ENCODE data around the gene SDCBP2.
A peak's percentile ranks its signal among the peaks of the same experiment; 100 is the strongest.

SDCBP2 gene

DNA sequence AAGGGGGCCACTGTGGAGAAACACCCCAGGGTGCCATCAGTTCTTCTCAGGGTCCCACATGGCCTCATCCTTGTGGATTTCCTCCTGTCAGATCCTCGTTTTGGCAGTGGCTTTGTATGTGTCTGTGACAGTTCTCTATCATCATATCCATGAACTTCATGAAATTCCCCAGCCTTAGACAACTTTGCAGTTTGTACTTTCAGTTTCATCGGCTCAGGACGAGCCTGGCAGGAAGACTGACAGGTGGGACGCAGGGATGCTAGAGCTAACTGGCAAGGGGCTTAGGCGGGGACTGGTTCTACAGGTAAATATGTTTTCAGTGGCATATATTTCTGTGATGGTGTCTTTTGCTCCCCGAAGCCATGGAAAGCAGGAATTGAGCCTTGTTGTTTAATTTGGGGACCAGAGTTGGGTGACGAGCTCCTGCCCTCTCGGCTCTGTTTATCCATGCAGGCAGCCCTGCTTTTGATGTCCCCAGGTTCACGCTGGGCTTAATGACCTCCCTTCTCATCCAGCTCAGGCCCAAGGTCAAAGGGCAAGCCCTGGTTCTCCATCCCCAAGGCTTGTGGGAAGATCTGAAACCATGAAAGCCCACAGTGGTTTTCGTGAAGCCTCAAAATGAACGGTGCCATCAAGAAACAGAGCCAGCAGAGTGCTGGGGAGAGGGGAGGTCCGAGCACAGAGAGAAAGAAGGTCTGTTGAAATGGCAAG is 11.2 kb downstream of the SDCBP2 start:
- TF ChIP-seq, protein P1, sequence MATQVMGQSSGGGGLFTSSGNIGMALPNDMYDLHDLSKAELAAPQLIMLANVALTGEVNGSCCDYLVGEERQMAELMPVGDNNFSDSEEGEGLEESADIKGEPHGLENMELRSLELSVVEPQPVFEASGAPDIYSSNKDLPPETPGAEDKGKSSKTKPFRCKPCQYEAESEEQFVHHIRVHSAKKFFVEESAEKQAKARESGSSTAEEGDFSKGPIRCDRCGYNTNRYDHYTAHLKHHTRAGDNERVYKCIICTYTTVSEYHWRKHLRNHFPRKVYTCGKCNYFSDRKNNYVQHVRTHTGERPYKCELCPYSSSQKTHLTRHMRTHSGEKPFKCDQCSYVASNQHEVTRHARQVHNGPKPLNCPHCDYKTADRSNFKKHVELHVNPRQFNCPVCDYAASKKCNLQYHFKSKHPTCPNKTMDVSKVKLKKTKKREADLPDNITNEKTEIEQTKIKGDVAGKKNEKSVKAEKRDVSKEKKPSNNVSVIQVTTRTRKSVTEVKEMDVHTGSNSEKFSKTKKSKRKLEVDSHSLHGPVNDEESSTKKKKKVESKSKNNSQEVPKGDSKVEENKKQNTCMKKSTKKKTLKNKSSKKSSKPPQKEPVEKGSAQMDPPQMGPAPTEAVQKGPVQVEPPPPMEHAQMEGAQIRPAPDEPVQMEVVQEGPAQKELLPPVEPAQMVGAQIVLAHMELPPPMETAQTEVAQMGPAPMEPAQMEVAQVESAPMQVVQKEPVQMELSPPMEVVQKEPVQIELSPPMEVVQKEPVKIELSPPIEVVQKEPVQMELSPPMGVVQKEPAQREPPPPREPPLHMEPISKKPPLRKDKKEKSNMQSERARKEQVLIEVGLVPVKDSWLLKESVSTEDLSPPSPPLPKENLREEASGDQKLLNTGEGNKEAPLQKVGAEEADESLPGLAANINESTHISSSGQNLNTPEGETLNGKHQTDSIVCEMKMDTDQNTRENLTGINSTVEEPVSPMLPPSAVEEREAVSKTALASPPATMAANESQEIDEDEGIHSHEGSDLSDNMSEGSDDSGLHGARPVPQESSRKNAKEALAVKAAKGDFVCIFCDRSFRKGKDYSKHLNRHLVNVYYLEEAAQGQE (IDR thresholded peaks at IDR 0.05; ENCODE audit: insufficient read depth in 1 of 2, low read depth in 2 of 2, low read length in 2 of 2) = no peak
- no peak for TF ChIP-seq SIN3A (IDR thresholded peaks at IDR 0.05; ENCODE audit: borderline replicate concordance, insufficient read depth, low read length)
- TF ChIP-seq POLR2AphosphoS5 (IDR thresholded peaks at IDR 0.05; ENCODE audit: low read depth, low read length) = no peak
- no peak for TF ChIP-seq FOXP2 (optimal IDR thresholded peaks at IDR 0.05; ENCODE audit: borderline replicate concordance, extremely low read depth, extremely low read length, insufficient read depth)
- no peak for TF ChIP-seq TAF1 (IDR thresholded peaks at IDR 0.05; ENCODE audit: borderline replicate concordance, insufficient read depth, low read length)

DNA sequence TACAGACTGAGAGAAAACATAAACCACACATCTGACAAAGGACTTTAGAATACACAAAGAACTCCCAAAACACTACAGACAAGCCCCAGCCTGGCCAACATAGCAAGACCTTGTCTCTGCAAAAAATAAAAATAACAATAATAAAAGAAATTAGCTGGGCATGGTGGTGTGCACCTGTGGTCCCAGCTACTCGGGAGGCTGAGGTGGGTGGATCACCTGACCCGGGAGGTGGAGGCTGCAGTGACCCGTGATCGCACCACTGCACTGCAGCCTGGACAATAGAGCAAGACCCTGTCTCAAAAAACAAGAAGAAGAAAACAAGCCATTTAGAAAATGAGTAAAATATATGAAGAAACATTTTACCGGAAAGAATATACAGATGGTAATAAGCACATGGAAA is 13.1 kb downstream of the SDCBP2 start:
- no peak for TF ChIP-seq FOXP2 (optimal IDR thresholded peaks at IDR 0.05; ENCODE audit: borderline replicate concordance, extremely low read depth, extremely low read length, insufficient read depth)
- TF ChIP-seq SIN3A (IDR thresholded peaks at IDR 0.05; ENCODE audit: borderline replicate concordance, insufficient read depth, low read length) = no peak
- no peak for TF ChIP-seq POLR2AphosphoS5 (IDR thresholded peaks at IDR 0.05; ENCODE audit: low read depth, low read length)
- TF ChIP-seq, protein P1 (IDR thresholded peaks at IDR 0.05; ENCODE audit: insufficient read depth in 1 of 2, low read depth in 2 of 2, low read length in 2 of 2) = no peak
- no peak for TF ChIP-seq TAF1 (IDR thresholded peaks at IDR 0.05; ENCODE audit: borderline replicate concordance, insufficient read depth, low read length)

DNA sequence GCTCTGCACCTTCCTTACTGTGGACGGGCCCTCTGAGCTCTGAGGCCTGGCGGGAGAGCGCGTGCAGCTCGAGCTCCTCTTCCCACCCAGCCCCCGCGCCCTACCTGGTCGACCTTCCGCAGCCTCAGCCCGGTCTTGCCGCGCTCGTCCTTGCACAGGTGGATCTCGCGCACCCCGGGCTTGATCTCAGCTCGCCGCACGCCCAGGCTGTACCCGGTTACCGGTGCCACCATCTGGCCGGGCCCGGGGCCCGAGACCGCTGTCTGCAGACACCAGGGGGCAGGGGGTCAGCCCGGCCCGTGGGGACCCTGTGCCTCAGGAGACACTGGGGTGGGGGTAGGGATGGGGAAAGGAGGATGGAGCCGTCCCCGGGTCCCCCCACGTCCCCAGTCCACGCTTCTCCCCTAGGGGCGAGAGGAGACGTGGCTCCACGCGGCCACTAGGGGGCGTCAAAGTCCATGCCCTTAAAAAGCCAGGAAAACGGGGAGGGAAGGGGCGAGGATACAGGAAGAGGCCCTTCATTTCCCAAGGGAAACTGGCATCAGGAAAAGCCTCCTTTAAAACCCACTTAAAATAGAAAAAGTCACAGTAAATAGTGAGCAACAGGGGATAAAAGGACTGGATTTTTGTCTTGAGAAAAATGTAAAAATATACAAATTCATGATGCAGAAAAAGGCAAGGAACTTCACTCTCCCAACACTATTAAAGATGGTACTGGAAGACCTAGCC is 15.5 kb downstream of the SDCBP2 start:
- TF ChIP-seq FOXP2 (optimal IDR thresholded peaks at IDR 0.05; ENCODE audit: borderline replicate concordance, extremely low read depth, extremely low read length, insufficient read depth) = peak; percentile 35
- TF ChIP-seq SIN3A (IDR thresholded peaks at IDR 0.05; ENCODE audit: borderline replicate concordance, insufficient read depth, low read length) = no peak

GRCh38 chr20:1312904-1313235 is 16.1 kb downstream of the SDCBP2 start:
- TF ChIP-seq, protein P1 (IDR thresholded peaks at IDR 0.05; ENCODE audit: insufficient read depth in 1 of 2, low read depth in 2 of 2, low read length in 2 of 2) = no peak
- no peak for TF ChIP-seq TAF1 (IDR thresholded peaks at IDR 0.05; ENCODE audit: borderline replicate concordance, insufficient read depth, low read length)

- TF ChIP-seq, protein P1 (IDR thresholded peaks at IDR 0.05; ENCODE audit: insufficient read depth in 1 of 2, low read depth in 2 of 2, low read length in 2 of 2) = no peak
- TF ChIP-seq TAF1 (IDR thresholded peaks at IDR 0.05; ENCODE audit: borderline replicate concordance, insufficient read depth, low read length) (no peak), POLR2AphosphoS5 (IDR thresholded peaks at IDR 0.05; ENCODE audit: low read depth, low read length) (no peak), FOXP2 (optimal IDR thresholded peaks at IDR 0.05; ENCODE audit: borderline replicate concordance, extremely low read depth, extremely low read length, insufficient read depth) (no peak), SIN3A (IDR thresholded peaks at IDR 0.05; ENCODE audit: borderline replicate concordance, insufficient read depth, low read length) (no peak)
Observed at GRCh38 chr20:1312308-1312707, 16.6 kb downstream of the SDCBP2 start.
